ENCODE data around the gene ANKRD28.
"Not testable (repeated sequence)": the region's sequence is repeated elsewhere in the genome, so short reads cannot be mapped to it uniquely, and the experiment has no call there.

The ANKRD28 gene

DNA sequence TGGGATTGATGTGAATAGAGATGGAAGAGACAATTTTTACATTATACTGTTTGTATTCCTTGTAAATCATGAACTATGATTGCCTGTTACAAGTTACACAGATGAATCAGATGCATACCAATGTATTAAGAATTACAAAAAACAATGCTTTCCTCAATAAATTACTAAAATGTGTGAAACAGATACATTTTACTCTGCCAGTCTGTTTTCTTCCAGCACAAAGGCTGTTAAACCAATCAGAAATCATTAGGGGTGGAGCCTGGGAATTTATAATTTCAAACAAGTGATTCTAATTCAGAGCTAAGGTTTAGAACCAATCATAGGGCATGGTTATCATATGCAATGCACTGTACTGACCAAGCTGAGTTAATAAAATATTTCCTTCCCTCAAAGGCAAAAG, 21.8 kb upstream of the ANKRD28 start:
- no peaks in the 10 kb centered on the region for H3K4me1 ChIP-seq (ENCODE audit: control insufficient read depth, insufficient read depth, low read length)
- no peaks in the 10 kb centered on the region for H3K9me3 ChIP-seq (ENCODE audit: control insufficient read depth, low read length)
- H3K4me3 ChIP-seq (ENCODE audit: low read length) = no peak overlapping the region
- no peaks in the 10 kb centered on the region for H3K27me3 ChIP-seq (ENCODE audit: control insufficient read depth, insufficient read depth, low read length)
- H3K36me3 ChIP-seq (ENCODE audit: control insufficient read depth, insufficient read depth, low read length) = no peaks in the 10 kb centered on the region
- no peak overlapping the region for H3K9ac ChIP-seq (ENCODE audit: low read length)

DNA sequence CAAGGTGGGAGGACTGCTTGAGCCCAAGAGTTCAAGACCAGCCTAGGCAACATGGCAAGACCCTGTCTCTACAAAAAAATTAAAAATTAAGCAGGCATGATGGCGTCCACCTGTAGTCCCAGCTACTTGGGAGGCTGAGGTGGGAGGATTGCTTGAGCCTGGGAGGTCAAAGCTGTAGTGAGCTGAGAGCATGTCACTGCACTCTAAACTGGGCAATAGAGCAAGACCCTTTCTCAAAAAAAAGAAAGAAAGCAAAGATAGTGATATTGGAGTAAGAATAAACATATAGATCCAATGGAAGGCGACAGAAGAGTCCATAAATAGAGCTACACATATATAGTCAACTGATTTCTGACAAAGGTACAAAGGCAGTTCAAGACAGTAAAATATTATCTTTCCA, 21.3 kb upstream of the ANKRD28 start:
- Histone ChIP-seq H3K4me1 (ENCODE audit: control insufficient read depth, insufficient read depth, low read length) (no peaks in the 10 kb centered on the region), H3K9me3 (ENCODE audit: control insufficient read depth, low read length) (no peaks in the 10 kb centered on the region), H3K27me3 (ENCODE audit: control insufficient read depth, insufficient read depth, low read length) (no peaks in the 10 kb centered on the region), H3K9ac (ENCODE audit: low read length) (no peak overlapping the region), H3K36me3 (ENCODE audit: control insufficient read depth, insufficient read depth, low read length) (no peaks in the 10 kb centered on the region), H3K4me3 (ENCODE audit: low read length) (no peak overlapping the region)

- no peaks in the 10 kb centered on the region for H3K27me3 ChIP-seq (ENCODE audit: control insufficient read depth, insufficient read depth, low read length)
- no peaks in the 10 kb centered on the region for H3K4me1 ChIP-seq (ENCODE audit: control insufficient read depth, insufficient read depth, low read length)
- no peak overlapping the region for H3K4me3 ChIP-seq (ENCODE audit: low read length)
- no peaks in the 10 kb centered on the region for H3K36me3 ChIP-seq (ENCODE audit: control insufficient read depth, insufficient read depth, low read length)
- H3K9ac ChIP-seq (ENCODE audit: low read length) = no peak overlapping the region
- H3K9me3 ChIP-seq (ENCODE audit: control insufficient read depth, low read length) = no peaks in the 10 kb centered on the region
Observed at GRCh38 chr3:15815696-15816095, 17.9 kb upstream of the ANKRD28 start.

- H3K4me3 ChIP-seq (ENCODE audit: low read length); H3K4me1 ChIP-seq (ENCODE audit: control insufficient read depth, insufficient read depth, low read length); H3K9ac ChIP-seq (ENCODE audit: low read length); H3K27me3 ChIP-seq (ENCODE audit: control insufficient read depth, insufficient read depth, low read length); H3K9me3 ChIP-seq (ENCODE audit: control insufficient read depth, low read length); H3K36me3 ChIP-seq (ENCODE audit: control insufficient read depth, insufficient read depth, low read length): not testable (repeated sequence)
Observed at GRCh38 chr3:15813079-15813478, 15.3 kb upstream of the ANKRD28 start.

- Histone ChIP-seq H3K4me3 (ENCODE audit: low read length) (no peak overlapping the region), H3K9ac (ENCODE audit: low read length) (no peak overlapping the region), H3K27me3 (ENCODE audit: control insufficient read depth, insufficient read depth, low read length) (no peaks in the 10 kb centered on the region), H3K4me1 (ENCODE audit: control insufficient read depth, insufficient read depth, low read length) (no peaks in the 10 kb centered on the region), H3K36me3 (ENCODE audit: control insufficient read depth, insufficient read depth, low read length) (no peaks in the 10 kb centered on the region), H3K9me3 (ENCODE audit: control insufficient read depth, low read length) (no peaks in the 10 kb centered on the region)
Observed at GRCh38 chr3:15812183-15812582, 14.4 kb upstream of the ANKRD28 start.

DNA sequence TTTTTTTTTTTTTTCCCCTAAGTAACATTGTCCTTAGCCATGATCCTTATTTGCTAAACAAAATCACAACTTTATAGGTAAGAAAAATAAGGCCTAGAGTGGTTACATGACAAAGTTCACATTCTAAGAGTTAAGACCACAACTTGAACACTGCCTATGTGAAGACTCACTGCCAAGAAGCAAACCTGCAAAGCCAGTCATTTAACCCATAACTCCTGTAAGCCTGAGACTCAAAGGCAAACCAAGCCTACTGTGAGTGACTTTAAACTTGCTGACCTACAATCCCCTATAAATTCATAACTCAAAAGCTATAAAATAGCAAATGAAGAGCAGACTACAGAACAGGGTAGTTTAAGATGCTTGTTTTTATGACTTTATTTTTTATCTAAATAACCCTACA, 12.9 kb upstream of the ANKRD28 start:
- H3K9me3 ChIP-seq (ENCODE audit: control insufficient read depth, low read length) = no peaks in the 10 kb centered on the region
- no peaks in the 10 kb centered on the region for H3K36me3 ChIP-seq (ENCODE audit: control insufficient read depth, insufficient read depth, low read length)
- H3K27me3 ChIP-seq (ENCODE audit: control insufficient read depth, insufficient read depth, low read length) = no peaks in the 10 kb centered on the region
- no peak overlapping the region for H3K4me3 ChIP-seq (ENCODE audit: low read length)
- peaks cover 1% of the 10 kb centered on the region for H3K4me1 ChIP-seq (ENCODE audit: control insufficient read depth, insufficient read depth, low read length)
- no peak overlapping the region for H3K9ac ChIP-seq (ENCODE audit: low read length)

DNA sequence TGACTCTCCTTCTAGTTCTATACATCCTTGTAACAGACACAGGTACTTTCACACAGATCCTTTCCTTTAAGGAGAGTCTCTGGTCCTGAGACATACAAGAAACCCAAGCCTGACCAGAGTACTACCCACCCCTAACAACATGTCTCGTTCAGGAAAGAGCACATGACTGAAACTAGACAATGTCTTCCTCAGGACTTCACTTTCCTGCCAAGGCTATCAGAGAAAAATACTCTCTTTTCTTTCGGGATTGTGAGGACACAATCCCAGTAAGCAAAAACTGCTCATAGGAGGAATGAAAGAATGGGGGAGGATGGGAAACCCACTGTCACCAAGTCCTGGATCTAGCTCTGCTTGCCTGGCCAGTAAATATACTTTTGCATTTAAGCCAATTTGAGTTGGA, 11.5 kb upstream of the ANKRD28 start:
- H3K4me3 ChIP-seq (ENCODE audit: low read length) = no peak overlapping the region
- no peak overlapping the region for H3K9ac ChIP-seq (ENCODE audit: low read length)
- peaks cover 6% of the 10 kb centered on the region for H3K4me1 ChIP-seq (ENCODE audit: control insufficient read depth, insufficient read depth, low read length)
- H3K27me3 ChIP-seq (ENCODE audit: control insufficient read depth, insufficient read depth, low read length) = no peaks in the 10 kb centered on the region
- H3K9me3 ChIP-seq (ENCODE audit: control insufficient read depth, low read length) = no peaks in the 10 kb centered on the region
- H3K36me3 ChIP-seq (ENCODE audit: control insufficient read depth, insufficient read depth, low read length) = no peaks in the 10 kb centered on the region

DNA sequence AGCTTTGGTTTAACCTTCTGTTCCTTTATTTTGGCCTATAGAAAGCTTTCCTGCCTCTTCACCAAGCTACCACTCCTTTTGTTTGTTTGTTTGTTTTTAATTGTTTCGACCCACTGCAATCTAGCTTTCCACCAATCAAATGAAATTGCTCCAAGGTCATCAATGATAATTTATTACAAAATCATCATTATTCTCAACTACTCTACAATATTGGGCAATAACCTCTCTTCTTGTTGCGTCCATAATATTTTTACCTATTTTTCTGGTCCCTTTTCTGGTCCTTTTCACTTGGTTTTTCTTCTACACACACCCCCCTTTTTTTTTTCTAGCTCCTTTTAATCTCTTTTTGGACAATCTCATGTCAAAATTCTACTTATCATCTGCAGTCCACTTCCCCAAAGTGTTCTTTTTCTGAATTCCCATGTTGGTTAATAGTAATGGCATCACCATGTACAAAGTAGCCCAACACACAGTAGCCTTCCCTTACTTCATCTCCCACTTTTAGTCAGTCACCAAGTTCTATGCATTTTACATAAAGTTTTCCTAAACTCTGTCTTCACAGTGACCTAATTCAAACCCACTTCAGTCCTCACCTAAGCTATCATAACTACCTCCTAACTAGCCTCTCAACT, 11.0 kb upstream of the ANKRD28 start:
- Histone ChIP-seq H3K4me3 (ENCODE audit: low read length) (no peak overlapping the region), H3K4me1 (ENCODE audit: control insufficient read depth, insufficient read depth, low read length) (peaks cover 6% of the 10 kb centered on the region), H3K9me3 (ENCODE audit: control insufficient read depth, low read length) (no peaks in the 10 kb centered on the region), H3K36me3 (ENCODE audit: control insufficient read depth, insufficient read depth, low read length) (no peaks in the 10 kb centered on the region), H3K9ac (ENCODE audit: low read length) (no peak overlapping the region), H3K27me3 (ENCODE audit: control insufficient read depth, insufficient read depth, low read length) (no peaks in the 10 kb centered on the region)

DNA sequence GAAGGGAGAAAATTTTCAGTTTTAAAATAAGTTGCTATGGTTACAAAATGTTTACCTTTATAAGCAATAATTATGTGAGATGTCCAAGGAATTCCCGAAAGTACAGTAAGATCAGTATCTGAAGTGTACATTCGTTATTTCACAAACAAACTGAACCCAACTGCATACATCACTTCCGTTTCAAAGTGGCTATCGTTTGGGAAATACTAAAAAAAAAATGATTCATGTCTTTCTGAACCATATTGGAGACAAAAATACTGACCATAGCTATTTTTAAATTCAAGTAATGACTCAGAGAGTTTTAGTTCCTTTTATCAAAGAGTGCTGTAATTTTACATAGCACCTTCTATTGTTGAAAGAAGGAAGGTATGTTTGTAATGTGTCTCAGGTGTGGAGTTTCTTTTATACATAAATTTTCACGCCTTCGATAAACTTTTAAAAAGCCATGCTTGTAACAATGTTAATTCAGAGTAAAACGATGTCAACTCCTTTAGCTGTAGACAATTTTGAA, 8.0 kb upstream of the ANKRD28 start:
- Histone ChIP-seq H3K9ac (ENCODE audit: low read length) (no peak overlapping the region), H3K9me3 (ENCODE audit: control insufficient read depth, low read length) (no peaks in the 10 kb centered on the region), H3K36me3 (ENCODE audit: control insufficient read depth, insufficient read depth, low read length) (no peaks in the 10 kb centered on the region), H3K4me3 (ENCODE audit: low read length) (no peak overlapping the region), H3K4me1 (ENCODE audit: control insufficient read depth, insufficient read depth, low read length) (peaks cover 6% of the 10 kb centered on the region), H3K27me3 (ENCODE audit: control insufficient read depth, insufficient read depth, low read length) (no peaks in the 10 kb centered on the region)

DNA sequence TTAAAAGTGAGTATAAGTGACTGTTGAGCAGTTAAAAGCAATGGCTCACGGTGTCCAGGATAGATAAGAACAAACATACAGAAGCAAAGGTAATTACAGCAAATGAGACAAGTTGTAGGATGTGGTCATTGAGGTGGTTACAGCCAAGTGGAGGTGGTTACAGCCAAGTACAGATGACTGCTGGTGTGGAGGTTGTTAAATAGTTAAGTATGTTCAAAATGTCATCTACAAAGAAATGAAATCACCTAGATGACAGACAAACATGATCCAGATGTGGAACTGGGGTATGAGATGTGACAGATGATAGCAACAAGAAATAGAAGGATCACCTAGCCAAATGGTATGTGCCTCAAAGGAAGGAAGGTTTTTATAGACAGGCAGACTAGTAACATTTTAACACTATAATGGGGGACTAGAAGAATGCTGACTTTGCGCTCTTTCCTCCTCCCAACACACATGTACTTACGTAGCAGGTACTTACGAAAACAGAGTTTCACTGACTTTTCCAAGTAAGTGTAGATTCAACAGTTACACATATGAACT, 6.8 kb upstream of the ANKRD28 start:
- Histone ChIP-seq H3K4me3 (ENCODE audit: low read length) (no peak overlapping the region), H3K4me1 (ENCODE audit: control insufficient read depth, insufficient read depth, low read length) (peaks cover 6% of the 10 kb centered on the region), H3K27me3 (ENCODE audit: control insufficient read depth, insufficient read depth, low read length) (no peaks in the 10 kb centered on the region), H3K36me3 (ENCODE audit: control insufficient read depth, insufficient read depth, low read length) (no peaks in the 10 kb centered on the region), H3K9me3 (ENCODE audit: control insufficient read depth, low read length) (no peaks in the 10 kb centered on the region), H3K9ac (ENCODE audit: low read length) (no peak overlapping the region)

- Histone ChIP-seq H3K4me3 (ENCODE audit: low read length) (no peak overlapping the region), H3K36me3 (ENCODE audit: control insufficient read depth, insufficient read depth, low read length) (no peaks in the 10 kb centered on the region), H3K27me3 (ENCODE audit: control insufficient read depth, insufficient read depth, low read length) (no peaks in the 10 kb centered on the region), H3K9ac (ENCODE audit: low read length) (no peak overlapping the region), H3K9me3 (ENCODE audit: control insufficient read depth, low read length) (no peaks in the 10 kb centered on the region), H3K4me1 (ENCODE audit: control insufficient read depth, insufficient read depth, low read length) (peaks cover 6% of the 10 kb centered on the region)
Observed at GRCh38 chr3:15803921-15804320, 6.1 kb upstream of the ANKRD28 start.

GRCh38 chr3:15801298-15801697, 3.5 kb upstream of the ANKRD28 start:
- no peak overlapping the region for H3K9ac ChIP-seq (ENCODE audit: low read length)
- peaks cover 18% of the 10 kb centered on the region for H3K4me1 ChIP-seq (ENCODE audit: control insufficient read depth, insufficient read depth, low read length)
- no peaks in the 10 kb centered on the region for H3K27me3 ChIP-seq (ENCODE audit: control insufficient read depth, insufficient read depth, low read length)
- no peaks in the 10 kb centered on the region for H3K36me3 ChIP-seq (ENCODE audit: control insufficient read depth, insufficient read depth, low read length)
- H3K9me3 ChIP-seq (ENCODE audit: control insufficient read depth, low read length) = no peaks in the 10 kb centered on the region
- no peak overlapping the region for H3K4me3 ChIP-seq (ENCODE audit: low read length)

DNA sequence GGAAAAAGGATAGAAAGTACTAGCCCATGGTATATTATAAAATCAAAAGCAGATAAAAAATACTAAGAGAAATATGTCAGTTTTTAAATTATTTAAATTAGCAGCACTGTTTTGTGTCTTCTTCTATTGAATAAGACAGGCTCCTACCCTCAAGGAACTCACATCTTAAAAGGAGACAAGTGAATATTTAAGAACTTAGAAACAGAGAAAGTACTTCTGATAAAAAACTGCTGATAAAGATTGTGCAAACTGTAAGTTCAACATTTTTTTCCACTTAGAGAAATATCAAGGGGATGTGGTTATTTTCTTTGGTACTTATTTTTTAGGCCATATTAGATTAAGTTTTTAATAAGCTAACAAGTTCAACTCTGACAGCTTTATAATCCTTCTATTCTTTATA, 3.0 kb upstream of the ANKRD28 start:
- H3K36me3 ChIP-seq (ENCODE audit: control insufficient read depth, insufficient read depth, low read length) = no peaks in the 10 kb centered on the region
- H3K9ac ChIP-seq (ENCODE audit: low read length) = no peak overlapping the region
- H3K4me3 ChIP-seq (ENCODE audit: low read length) = no peak overlapping the region
- H3K27me3 ChIP-seq (ENCODE audit: control insufficient read depth, insufficient read depth, low read length) = no peaks in the 10 kb centered on the region
- H3K9me3 ChIP-seq (ENCODE audit: control insufficient read depth, low read length) = no peaks in the 10 kb centered on the region
- H3K4me1 ChIP-seq (ENCODE audit: control insufficient read depth, insufficient read depth, low read length) = peaks cover 18% of the 10 kb centered on the region
